Raji (cell line): ENCODE data around the gene DUSP6.

Experiments
- POLR2A ChIP-seq: IDR thresholded peaks from 2 replicates; pipeline ENCODE4 v1.6.1; 2011; ENCODE audit warnings: low read depth, low read length, control low read depth; ENCODE audit not compliant: insufficient read depth

DUSP6 gene

GRCh38 chr12:89363084-89363483 is 10.8 kb upstream of the DUSP6 start:
- TF ChIP-seq POLR2A: no peak

- TF ChIP-seq POLR2A: no peak
Observed at GRCh38 chr12:89359615-89360014, 7.3 kb upstream of the DUSP6 start.

- TF ChIP-seq POLR2A: no peak
Observed at GRCh38 chr12:89358805-89359204, 6.5 kb upstream of the DUSP6 start.

- no peak for TF ChIP-seq POLR2A
Observed at GRCh38 chr12:89357297-89357730, 5.0 kb upstream of the DUSP6 start.

GRCh38 chr12:89356069-89356665 is 3.9 kb upstream of the DUSP6 start:
- TF ChIP-seq POLR2A: no peak

GRCh38 chr12:89355243-89356068 is 3.2 kb upstream of the DUSP6 start:
- TF ChIP-seq POLR2A: no peak

GRCh38 chr12:89354612-89355067 is 2.3 kb upstream of the DUSP6 start:
- no peak for TF ChIP-seq POLR2A

- TF ChIP-seq POLR2A: no peak
Observed at GRCh38 chr12:89353823-89354611, 1.7 kb upstream of the DUSP6 start.

- TF ChIP-seq POLR2A: no peak
Observed at GRCh38 chr12:89353188-89353822, 1.0 kb upstream of the DUSP6 start.

- TF ChIP-seq POLR2A: no peak
Observed at GRCh38 chr12:89352242-89352491, 134 bp downstream of the DUSP6 start.

- TF ChIP-seq POLR2A: no peak
Observed at GRCh38 chr12:89351489-89352241, 636 bp downstream of the DUSP6 start.

- no peak for TF ChIP-seq POLR2A
Observed at GRCh38 chr12:89350630-89351488, 1.4 kb downstream of the DUSP6 start.

GRCh38 chr12:89350260-89350629 is 2.1 kb downstream of the DUSP6 start:
- no peak for TF ChIP-seq POLR2A

- no peak for TF ChIP-seq POLR2A
Observed at GRCh38 chr12:89349814-89350213, 2.5 kb downstream of the DUSP6 start.
